ENCODE measurements around the gene ZC3H15.
A peak's percentile ranks its signal among the peaks of the same experiment; 100 is the strongest.

DNA sequence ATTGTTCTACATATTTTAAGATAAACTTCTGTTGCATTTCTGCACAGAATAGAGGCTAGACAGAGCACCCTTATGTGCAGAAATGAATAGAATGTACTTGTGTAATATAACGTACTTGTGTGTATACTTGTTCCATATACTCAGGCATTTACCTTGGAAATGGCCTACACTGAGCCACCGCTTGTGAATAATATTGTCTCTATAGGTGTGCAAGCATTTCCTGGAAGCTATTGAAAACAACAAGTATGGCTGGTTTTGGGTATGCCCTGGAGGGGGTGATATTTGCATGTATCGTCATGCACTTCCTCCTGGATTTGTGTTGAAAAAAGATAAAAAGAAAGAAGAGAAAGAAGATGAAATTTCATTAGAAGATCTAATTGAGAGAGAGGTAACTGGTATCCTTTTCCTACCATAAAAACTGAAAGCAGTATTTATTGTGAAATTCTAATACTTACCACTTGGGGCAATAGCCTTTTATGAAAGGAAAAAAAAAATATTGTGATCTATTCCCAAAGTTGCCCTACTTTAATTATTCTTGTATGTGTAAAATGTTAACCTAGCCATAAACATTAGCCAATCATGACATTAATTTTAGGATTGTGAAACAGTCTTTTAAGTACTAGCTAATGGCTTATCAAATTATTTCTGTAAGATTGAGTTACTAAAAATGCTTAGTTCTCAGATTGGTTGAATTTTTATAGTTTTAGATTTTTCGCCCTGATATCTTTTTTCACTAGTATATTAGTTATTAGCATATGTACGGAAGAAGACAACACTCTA, 18.0 kb downstream of the ZC3H15 start:
- TF ChIP-seq, protein P1, sequence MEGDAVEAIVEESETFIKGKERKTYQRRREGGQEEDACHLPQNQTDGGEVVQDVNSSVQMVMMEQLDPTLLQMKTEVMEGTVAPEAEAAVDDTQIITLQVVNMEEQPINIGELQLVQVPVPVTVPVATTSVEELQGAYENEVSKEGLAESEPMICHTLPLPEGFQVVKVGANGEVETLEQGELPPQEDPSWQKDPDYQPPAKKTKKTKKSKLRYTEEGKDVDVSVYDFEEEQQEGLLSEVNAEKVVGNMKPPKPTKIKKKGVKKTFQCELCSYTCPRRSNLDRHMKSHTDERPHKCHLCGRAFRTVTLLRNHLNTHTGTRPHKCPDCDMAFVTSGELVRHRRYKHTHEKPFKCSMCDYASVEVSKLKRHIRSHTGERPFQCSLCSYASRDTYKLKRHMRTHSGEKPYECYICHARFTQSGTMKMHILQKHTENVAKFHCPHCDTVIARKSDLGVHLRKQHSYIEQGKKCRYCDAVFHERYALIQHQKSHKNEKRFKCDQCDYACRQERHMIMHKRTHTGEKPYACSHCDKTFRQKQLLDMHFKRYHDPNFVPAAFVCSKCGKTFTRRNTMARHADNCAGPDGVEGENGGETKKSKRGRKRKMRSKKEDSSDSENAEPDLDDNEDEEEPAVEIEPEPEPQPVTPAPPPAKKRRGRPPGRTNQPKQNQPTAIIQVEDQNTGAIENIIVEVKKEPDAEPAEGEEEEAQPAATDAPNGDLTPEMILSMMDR (conservative IDR thresholded peaks at IDR 0.05; ENCODE audit: low read length), result peak; percentile 72
- TF ChIP-seq EZH2phosphoT487 (IDR thresholded peaks at IDR 0.05; ENCODE audit: borderline replicate concordance), result no peak

Measured in Loucy (cell line).